Purkinje cell (primary cell): ENCODE results near the gene PPP1R2. TPM values are rescaled to one million over a fixed set of nuclear protein-coding genes. Genes with fewer than 3 reads are reported as not detected.

Experiments
- polyA plus RNA-seq: library from polyadenylated mRNA; unstranded; fragments of >200 nt; fragmentation: Nextera tagmentation; gene quantifications from 2 replicates; pipeline ENCODE4 v1.2.1, GENCODE V29; 2014

Gene PPP1R2
- polyA plus RNA-seq, result 107 and 163 TPM in 2 replicates

DNA sequence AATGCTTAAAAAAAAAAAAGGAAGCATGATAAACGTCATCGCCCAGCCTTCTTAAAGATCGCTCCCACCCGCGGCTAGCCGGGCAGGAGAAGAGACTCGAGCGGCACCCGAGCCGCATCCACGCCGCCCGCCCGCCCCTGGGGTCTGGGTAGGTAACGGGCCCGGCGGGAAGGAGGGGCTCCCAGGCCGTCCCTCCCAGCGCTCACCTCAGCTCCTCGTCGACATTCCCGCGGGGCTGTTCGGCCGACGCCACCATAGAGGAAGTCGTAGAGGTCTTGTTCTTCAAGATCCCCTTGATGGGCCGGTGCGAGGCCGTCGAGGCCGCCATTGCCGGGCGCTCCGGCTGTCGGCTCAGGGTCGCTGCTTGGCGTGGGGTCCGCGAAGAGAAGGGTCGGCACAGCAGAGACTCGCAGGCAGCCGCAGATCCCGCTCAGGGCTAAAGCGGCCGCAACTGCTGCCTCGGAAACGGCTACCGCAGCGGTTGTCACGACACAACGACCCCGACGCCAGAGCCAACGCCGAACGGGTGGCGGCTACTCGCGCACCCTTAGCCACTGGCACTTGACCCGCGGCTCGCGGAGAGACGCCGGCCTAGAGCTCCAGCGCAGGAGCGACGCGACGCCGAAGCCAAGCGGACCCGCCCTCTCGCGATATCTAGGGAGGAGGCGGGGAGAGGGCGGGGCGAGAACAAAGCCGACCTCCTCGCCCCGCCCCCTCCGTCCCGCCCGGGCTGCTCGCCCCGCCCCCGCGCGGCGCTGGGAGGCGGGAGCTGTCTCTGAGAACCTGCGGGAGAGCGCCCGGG lies at the start of gene PPP1R2:
TSS of gene PPP1R2 (minus strand) at position 628 of the 802 bp plus-strand sequence. CDS start at position 328, 300 bp downstream.

GRCh38 chr3:195583831-195584542 lies 40.9 kb upstream of the PPP1R2 start, which contains the start of gene APOD:
Gene APOD (minus strand): TSS chr3:195583940. CDS start chr3:195579461, 4,479 bp downstream.

Other genes with a start within 250 kb of the PPP1R2 start
- 25.7 and 36.3 TPM in 2 replicates for gene ACAP2, start 100.3 kb downstream of the PPP1R2 start, polyA plus RNA-seq
- 23.4 and 38.2 TPM in 2 replicates for gene APOD, start 40.6 kb upstream of the PPP1R2 start, polyA plus RNA-seq
- gene MUC20, start 177.7 kb upstream of the PPP1R2 start, polyA plus RNA-seq, result 2.7 and 3.4 TPM in 2 replicates